ENCODE measurements around the gene ADCY1.

Gene ADCY1

DNA sequence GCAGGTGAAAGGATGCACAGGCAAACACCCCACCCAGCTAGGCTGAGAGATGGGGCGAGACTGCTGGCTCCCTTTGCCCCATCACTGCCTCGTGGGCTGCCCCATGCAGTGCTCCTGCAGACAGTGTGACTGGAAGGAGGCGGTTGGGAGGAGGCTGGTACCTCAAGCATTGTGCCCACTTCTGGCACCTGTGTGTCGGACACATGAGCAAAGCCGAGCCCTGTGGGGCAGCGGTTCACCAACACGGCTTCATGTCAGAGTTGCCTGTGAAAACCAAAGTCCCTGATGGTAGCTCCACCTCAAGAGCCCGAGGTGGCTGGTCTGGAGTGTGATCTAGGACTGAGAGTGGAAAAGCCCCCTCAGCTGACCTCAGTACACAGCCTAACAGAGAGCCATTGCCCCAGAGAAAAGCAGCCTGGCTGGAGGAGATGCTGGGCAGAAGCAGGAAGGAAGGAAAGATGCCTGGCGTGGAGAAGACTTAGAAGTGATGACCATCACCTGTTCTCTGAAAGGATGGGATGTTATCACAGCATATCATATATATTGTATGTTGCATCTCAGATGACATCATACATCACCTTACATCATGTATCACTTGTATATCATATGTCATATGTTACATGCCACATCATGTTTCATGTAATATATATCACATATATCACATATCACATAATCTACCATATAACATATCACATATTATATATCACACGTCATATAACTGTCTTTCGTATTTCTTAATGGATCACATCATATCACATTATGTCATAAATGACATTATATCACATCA, 75.6 kb downstream of the ADCY1 start:
- no peak for TF ChIP-seq Cebpa-rat (IDR thresholded peaks at IDR 0.05)
- Histone ChIP-seq H3K9ac (no peak overlapping the region), H3K4me3 (no peak overlapping the region), H3K9me3 (no peaks in the 10 kb centered on the region), H4K20me1 (no peaks in the 10 kb centered on the region), H3K4me2 (no peak overlapping the region), H3K27ac (no peak overlapping the region), H3K4me1 (peaks cover 13% of the 10 kb centered on the region), H3K27me3 (no peaks in the 10 kb centered on the region), H3K36me3 (no peaks in the 10 kb centered on the region)

DNA sequence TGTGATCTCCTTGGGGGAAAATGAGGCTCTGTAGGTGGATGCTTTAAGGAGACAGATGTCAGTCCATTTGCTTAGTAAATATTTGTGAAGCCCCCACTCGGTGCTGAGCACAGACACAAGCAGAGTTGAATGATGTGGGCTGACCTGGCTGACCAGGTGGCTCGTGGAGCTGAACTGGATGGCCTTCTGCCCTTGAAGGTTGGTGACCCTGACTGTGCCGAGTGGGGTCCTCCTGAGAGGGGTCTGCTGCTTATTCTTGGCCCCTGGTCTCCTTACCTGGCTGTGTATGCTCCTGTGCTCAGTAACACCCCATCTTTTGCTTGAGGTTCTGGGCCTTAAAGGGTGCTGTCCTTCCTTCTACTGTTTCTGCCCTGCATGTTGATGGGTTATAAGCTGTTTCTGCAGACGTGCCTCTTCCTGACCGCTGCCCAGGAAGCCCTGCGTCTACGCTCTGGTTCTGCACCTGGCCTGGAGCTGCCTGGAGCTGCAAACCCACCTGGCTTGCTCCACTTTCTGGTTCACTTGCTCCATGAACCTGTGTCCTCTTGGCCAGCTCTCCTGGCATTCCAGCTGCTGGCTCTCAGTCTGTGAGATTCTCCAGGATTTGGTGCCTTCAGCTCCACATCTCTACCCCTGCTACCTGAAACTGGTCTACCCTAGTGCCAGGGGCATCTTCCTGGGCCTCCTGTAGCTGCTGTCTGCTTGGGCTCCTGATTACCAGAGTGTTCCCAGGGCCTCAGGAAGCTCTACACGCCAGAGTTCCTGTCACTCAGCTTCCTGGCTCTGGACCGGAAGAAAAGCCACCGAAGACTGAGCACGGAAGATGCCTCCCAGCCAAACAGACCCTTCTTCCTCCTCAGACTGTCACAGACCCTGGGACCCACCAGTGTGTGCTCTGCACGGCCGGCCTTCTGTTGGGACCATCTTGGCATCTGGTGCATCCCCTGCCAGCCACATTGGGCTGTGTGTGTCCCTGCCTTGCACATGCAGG, 76.5 kb downstream of the ADCY1 start:
- Histone ChIP-seq H3K9me3 (no peaks in the 10 kb centered on the region), H3K27ac (peak overlapping the region; percentile 64), H3K36me3 (no peaks in the 10 kb centered on the region), H3K4me1 (peaks cover 13% of the 10 kb centered on the region), H3K27me3 (no peaks in the 10 kb centered on the region), H3K9ac (0 out of 2 replicates have a peak overlapping the region, but pooled peaks have one; percentile 12), H4K20me1 (no peaks in the 10 kb centered on the region), H3K4me2 (peak overlapping the region; percentile 73), H3K4me3 (no peak overlapping the region)
- TF ChIP-seq Cebpa-rat (IDR thresholded peaks at IDR 0.05): no peak

DNA sequence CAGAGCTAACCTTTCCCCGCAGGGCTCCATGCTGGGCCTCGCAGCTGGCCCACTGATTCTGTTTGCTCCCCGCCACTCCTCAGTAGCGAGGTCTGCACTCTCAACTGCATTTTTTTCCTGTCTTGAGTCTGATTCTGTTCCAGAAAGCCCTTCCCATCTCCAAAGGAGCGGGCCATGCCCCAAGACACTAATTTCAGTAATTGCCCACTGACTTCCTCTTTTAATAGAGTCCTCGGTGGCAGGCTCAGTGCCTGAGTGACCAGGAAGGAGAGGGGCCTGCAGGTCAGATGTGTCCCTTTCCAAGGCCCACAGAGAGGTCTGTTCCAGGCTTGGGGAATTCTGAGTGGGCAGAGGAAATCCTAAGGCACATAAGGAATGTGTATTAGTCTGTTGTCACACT, 77.4 kb downstream of the ADCY1 start:
- H3K27me3 ChIP-seq: no peaks in the 10 kb centered on the region
- no peaks in the 10 kb centered on the region for H4K20me1 ChIP-seq
- no peak for TF ChIP-seq Cebpa-rat (IDR thresholded peaks at IDR 0.05)
- H3K4me1 ChIP-seq: peaks cover 13% of the 10 kb centered on the region
- H3K27ac ChIP-seq: peak overlapping the region; percentile 64; the same call in 1 of the 2 replicates
- H3K9me3 ChIP-seq: no peaks in the 10 kb centered on the region
- H3K4me2 ChIP-seq: peak overlapping the region; percentile 73; the same call in 1 of the 2 replicates
- no peaks in the 10 kb centered on the region for H3K36me3 ChIP-seq
- no peak overlapping the region for H3K9ac ChIP-seq
- no peak overlapping the region for H3K4me3 ChIP-seq

DNA sequence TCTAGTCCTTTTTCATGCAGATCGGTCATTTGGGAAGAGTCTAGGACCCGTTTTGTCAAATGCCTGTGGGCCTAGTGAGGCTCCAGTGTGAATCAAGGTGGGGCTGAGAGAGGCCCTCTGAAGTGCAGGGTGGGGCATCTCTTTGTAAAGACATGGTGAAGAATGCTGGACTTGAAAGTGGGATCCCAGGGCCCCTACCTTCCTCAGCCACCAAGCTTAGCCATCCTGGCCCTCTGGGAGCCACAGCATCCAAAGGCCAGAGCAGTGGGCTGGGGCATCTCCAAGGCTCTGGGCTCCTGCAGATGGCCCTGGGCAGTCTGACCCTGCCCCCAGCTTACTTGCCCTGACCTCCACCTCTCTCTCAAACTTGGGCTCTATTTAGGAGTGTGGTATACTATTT, 78.5 kb downstream of the ADCY1 start:
- no peak overlapping the region for H3K4me2 ChIP-seq
- no peak overlapping the region for H3K27ac ChIP-seq
- no peak for TF ChIP-seq Cebpa-rat (IDR thresholded peaks at IDR 0.05)
- no peaks in the 10 kb centered on the region for H3K27me3 ChIP-seq
- no peak overlapping the region for H3K9ac ChIP-seq
- H3K36me3 ChIP-seq: no peaks in the 10 kb centered on the region
- H3K4me1 ChIP-seq: peaks cover 13% of the 10 kb centered on the region
- H3K9me3 ChIP-seq: no peaks in the 10 kb centered on the region
- no peak overlapping the region for H3K4me3 ChIP-seq
- H4K20me1 ChIP-seq: no peaks in the 10 kb centered on the region

DNA sequence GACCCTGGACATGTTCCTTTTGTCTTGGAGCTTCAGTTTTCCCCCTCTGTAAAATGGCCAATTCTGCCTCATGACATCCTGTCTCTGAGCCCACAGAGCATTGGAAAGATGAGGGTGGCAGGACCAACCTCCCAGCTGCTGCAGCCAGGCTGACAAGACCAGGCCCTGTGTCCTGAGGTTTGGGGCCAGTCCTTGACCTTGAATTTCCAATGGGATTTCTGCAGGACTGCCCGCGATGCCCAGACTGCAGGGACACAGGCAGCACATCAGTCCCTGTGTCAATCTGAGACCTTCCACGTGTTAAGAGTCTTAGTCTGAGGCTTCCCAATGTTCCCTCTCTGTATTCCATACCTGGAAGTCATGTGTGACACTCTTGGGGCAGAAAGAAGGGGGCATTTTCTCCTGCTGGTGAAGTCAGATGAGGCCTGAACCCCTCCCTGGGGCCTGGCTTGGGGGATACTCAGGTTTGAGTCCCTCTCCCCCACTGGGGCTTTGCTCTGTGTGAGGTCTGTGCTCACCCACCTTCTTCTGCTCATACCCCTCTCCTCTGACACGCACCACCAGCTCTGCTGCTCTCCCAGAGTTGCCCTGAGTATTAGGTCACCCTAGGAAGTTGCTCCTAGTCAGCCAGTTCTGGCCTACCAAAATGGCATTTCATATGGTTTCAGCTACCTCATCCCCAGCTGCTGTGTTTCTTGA, 79.2 kb downstream of the ADCY1 start:
- Histone ChIP-seq H3K27ac (no peak overlapping the region), H3K9ac (no peak overlapping the region), H3K27me3 (no peaks in the 10 kb centered on the region), H3K4me1 (peaks cover 14% of the 10 kb centered on the region), H3K36me3 (no peaks in the 10 kb centered on the region), H4K20me1 (no peaks in the 10 kb centered on the region), H3K4me3 (no peak overlapping the region), H3K9me3 (no peaks in the 10 kb centered on the region), H3K4me2 (no peak overlapping the region)
- TF ChIP-seq Cebpa-rat (IDR thresholded peaks at IDR 0.05): no peak

DNA sequence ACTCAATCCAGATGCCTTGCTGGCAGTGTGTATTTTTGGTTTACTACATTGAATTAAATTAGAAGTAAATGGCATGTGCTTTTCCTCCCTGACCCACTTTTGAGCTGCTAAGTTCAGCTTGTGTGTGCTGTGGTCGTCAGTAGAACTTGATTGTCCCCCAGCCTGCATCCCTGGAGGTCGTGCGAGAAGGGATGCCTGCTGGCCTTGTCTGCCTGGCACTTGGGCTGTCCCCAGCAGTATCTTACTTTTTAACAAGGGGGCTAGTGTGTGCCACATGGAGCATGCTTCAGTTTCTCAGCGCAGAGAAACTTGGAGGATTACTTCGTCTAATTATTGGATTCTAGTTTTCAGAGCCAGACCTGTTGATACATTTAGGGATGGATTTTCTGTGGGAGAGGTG, 80.2 kb downstream of the ADCY1 start:
- Histone ChIP-seq H3K4me3 (no peak overlapping the region), H3K9ac (no peak overlapping the region), H3K36me3 (no peaks in the 10 kb centered on the region), H3K4me2 (no peak overlapping the region), H3K9me3 (no peaks in the 10 kb centered on the region), H4K20me1 (no peaks in the 10 kb centered on the region), H3K27ac (no peak overlapping the region), H3K27me3 (no peaks in the 10 kb centered on the region), H3K4me1 (peaks cover 20% of the 10 kb centered on the region)
- TF ChIP-seq Cebpa-rat (IDR thresholded peaks at IDR 0.05): no peak

DNA sequence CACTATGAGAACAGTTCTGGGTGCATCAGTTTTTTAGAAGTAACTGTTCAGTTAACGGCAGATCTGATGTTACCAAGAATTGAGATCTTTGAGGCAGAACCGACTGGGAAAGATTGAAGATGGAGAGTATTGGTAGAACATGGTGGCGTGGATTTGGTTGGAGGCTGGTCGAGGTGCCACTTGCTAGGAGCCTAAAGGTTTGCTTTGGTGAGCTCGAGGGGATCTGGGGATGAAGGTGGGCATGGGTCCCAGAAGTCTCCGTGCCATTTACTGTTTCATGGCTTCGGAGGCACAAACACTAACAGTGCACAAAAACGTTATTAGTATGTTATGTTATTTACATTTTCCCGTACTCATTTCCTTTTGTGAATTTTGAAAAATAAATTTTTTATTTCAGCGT, 81.4 kb downstream of the ADCY1 start:
- Histone ChIP-seq H3K4me2 (no peak overlapping the region), H3K27ac (no peak overlapping the region), H3K27me3 (no peaks in the 10 kb centered on the region), H3K9ac (no peak overlapping the region), H3K4me1 (peaks cover 16% of the 10 kb centered on the region), H4K20me1 (no peaks in the 10 kb centered on the region), H3K9me3 (no peaks in the 10 kb centered on the region), H3K36me3 (no peaks in the 10 kb centered on the region), H3K4me3 (no peak overlapping the region)
- no peak for TF ChIP-seq Cebpa-rat (IDR thresholded peaks at IDR 0.05)

DNA sequence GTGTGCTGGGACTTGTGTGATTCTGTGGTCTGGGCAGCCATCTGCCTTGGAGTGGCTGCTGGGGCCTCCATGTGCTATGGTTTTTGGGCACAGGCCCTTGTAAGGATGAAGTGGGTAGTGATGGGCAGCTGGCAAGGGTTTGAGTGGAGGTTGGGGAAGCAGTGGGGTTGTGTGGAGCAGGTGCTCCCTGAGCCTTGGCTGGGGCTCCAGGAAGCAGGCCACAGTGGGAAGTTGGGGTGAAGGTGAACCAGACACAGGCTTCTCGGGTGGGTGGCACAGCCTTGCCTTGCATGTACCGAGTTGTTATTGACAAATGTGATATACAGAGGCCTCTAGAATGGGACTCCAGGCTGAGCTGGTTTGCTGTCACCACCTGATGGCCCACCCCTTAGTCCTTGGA, 82.3 kb downstream of the ADCY1 start:
- no peaks in the 10 kb centered on the region for H3K36me3 ChIP-seq
- no peaks in the 10 kb centered on the region for H3K9me3 ChIP-seq
- no peaks in the 10 kb centered on the region for H4K20me1 ChIP-seq
- no peak overlapping the region for H3K27ac ChIP-seq
- H3K4me2 ChIP-seq: no peak overlapping the region
- no peaks in the 10 kb centered on the region for H3K27me3 ChIP-seq
- H3K4me1 ChIP-seq: peaks cover 7% of the 10 kb centered on the region
- H3K9ac ChIP-seq: no peak overlapping the region
- no peak for TF ChIP-seq Cebpa-rat (IDR thresholded peaks at IDR 0.05)
- no peak overlapping the region for H3K4me3 ChIP-seq

DNA sequence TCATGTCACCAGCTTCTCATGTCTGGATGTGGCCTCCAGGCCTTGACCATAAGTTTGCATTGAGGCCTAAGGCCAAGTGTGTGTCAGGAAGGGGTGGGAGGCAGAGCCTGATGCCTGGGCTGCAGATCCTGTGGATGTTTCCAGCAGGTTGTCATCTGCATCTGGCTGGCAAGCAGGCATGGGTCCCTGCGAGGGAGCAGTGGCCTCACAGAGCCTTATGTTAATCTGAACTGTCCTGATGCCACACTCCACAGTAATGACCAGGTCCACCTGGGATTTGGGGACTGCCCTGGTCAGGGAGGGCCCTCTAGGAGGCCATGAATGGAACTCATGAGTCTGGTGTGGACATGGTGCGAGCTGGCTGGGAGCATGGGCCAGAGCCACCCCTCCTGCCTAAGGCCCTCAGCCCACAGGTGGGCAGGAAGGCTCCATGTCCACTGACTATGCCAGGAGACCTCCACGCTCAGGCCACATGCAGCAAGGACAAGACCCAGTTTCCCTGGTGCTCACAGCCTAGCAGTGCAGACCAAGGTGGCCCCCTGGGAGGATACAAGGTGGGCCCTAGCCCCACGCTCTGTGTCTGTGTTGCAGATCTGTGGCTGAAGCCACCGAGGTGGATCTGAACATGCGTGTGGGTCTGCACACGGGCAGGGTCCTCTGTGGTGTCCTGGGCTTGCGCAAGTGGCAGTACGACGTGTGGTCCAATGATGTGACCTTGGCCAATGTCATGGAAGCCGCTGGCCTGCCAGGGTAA, 83.1 kb downstream of the ADCY1 start:
- no peaks in the 10 kb centered on the region for H3K36me3 ChIP-seq
- no peak for TF ChIP-seq Cebpa-rat (IDR thresholded peaks at IDR 0.05)
- no peak overlapping the region for H3K27ac ChIP-seq
- H3K27me3 ChIP-seq: no peaks in the 10 kb centered on the region
- H3K9ac ChIP-seq: no peak overlapping the region
- no peaks in the 10 kb centered on the region for H4K20me1 ChIP-seq
- no peaks in the 10 kb centered on the region for H3K9me3 ChIP-seq
- H3K4me1 ChIP-seq: peaks cover 7% of the 10 kb centered on the region
- no peak overlapping the region for H3K4me3 ChIP-seq
- H3K4me2 ChIP-seq: no peak overlapping the region

All from BLaER1 (cell line).